GM13977 (cell line): ENCODE results near the gene SGIP1.

Experiments
- DNase-seq: peaks from one replicate; pipeline ENCODE4 v3.0.0; 2012; ENCODE audit warnings: low spot score
- CTCF ChIP-seq: IDR thresholded peaks from 2 replicates; pipeline ENCODE4 v1.5.1; 2012; ENCODE audit warnings: mild to moderate bottlenecking, control low read depth; ENCODE audit not compliant: insufficient read depth; ENCODE audit errors: extremely low read depth, missing control alignments
- in situ Hi-C: fragments of 300-500 bp; cut with MboI; formaldehyde crosslinking; loops from one replicate; pipeline ENCODE4 v1.12.0; 2022; ENCODE audit warnings: low sequenced_read_pairs, low pct_unique_long_range_greater_than_20kb, mixed read lengths, inconsistent platforms; ENCODE audit not compliant: unreplicated experiment

SGIP1 gene

GRCh38 chr1:66542811-66543767 is 9.1 kb downstream of the SGIP1 start:
- DNase-seq, result no peak
- in situ Hi-C loops, result no loop called here

DNA sequence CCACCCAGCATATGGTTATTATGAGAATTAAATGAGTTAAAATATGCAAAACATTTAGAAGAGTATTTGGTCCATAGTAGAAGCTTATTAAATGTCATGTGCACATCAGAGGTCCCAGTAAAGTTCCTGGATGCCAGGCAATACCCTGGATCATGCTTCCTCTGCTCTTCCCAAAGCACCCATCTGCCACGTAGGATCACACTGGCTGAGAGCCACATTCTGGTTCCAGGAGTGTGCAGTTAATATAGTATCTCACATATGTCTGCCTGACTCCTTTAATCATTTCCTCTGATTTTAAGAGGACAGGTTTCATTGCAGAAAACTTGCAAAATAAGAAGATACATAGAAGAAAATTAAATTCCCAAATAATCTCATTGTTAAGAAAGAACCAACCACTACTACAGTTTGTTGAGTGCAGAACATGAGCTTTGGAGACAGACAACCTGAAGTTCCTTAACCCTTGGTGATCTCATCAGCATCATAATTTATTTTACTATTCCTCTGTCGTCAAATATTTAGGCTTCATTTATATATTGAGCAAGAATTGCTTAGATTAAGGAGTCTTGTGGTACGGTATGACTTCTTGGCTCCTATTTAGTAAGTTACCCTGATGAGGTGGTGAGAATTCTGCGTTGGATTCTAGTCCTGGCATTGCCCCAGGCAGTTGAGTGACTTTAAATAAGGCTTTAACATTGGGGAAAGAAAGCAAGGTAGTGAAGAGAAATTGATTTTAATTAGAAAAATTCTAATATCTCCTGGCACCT is 12.3 kb downstream of the SGIP1 start:
- DNase-seq, result no peak
- TF ChIP-seq CTCF, result no peak
- in situ Hi-C loops, result no loop called here

More at GRCh38 chr1:66542811-66543767, 9.1 kb downstream of the SGIP1 start:
- TF ChIP-seq CTCF, result no peak

DNA sequence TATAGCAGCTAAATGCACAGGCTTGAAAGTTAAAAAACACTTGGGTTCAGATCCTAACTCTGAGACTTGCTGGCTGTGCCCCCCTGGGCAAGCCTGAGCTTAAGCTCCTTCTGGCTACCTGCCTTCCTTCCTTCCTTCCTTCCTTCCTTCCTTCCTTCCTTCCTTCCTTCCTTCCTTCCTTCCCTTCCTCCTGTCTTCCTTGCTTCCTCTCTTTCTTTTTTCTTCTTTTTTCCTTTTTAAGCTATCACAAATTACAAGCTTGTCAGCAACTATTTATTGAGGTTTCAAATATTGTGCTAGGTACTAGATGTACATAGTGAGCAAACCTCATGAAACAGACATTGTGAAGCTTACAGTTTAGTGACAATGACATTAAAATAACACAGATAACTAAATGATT is 15.1 kb downstream of the SGIP1 start:
- in situ Hi-C loops, result no loop called here
- DNase-seq, result no peak
- TF ChIP-seq CTCF, result no peak

- no peak for DNase-seq
- in situ Hi-C loops, result no loop called here
- no peak for TF ChIP-seq CTCF
Observed at GRCh38 chr1:66550243-66550642, 16.3 kb downstream of the SGIP1 start.

DNA sequence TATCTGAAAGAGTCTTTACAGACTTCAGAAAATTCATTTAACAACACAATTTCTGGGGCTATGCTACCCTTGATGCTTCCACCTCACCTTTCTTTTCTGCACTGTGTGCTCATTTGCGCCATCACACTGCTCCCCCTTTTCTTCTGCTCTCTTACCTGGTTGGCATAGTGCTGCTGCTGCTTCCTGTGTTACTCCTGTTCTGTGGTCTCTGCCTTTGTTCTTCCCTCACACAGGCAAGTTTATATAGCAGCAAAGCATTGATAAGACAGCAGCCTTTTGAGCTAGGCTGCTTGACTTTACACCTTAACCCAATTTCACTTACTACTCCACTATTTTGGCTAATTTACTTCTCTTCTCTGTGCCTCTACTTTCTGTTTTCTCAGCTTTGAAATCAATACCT is 18.3 kb downstream of the SGIP1 start:
- in situ Hi-C loops, result no loop called here
- no peak for DNase-seq
- no peak for TF ChIP-seq CTCF

- in situ Hi-C loops, result no loop called here
- no peak for DNase-seq
- TF ChIP-seq CTCF, result no peak
Observed at GRCh38 chr1:66552829-66553228, 18.9 kb downstream of the SGIP1 start.
